Left ventricle myocardium superior (tissue), 1 donor: ENCODE measurements around the gene SCUBE3. TPM values are rescaled to one million over a fixed set of nuclear protein-coding genes. Genes with fewer than 3 reads are reported as not detected.
A peak's percentile ranks its signal among the peaks of the same experiment; 100 is the strongest.

Experiments used
- ATAC-seq: fragments of 200-7000 bp; cut with Tn5 transposase; one replicate; pipeline ENCODE4 v1.9.1; 2020; ENCODE audit warnings: mild to moderate bottlenecking, moderate library complexity
- DNase-seq: peaks from one replicate; pipeline ENCODE4 v3.0.0-alpha.2; 2020
- intact Hi-C: fragments of 100-400 bp; cut with micrococcal nuclease; formaldehyde crosslinking; loops from one replicate; pipeline ENCODE4 v1.11.0; 2022
- total RNA-seq: library from RNA; stranded (reverse); fragmentation: NEBNext Ultra II Directional; extraction: Animal tissue kit (Norgen Biotek cat#: 25700); gene quantifications from one replicate; pipeline ENCODE4 v1.2.1, GENCODE V29; 2021
- donor health status: DM: no; HTN: yes; CAD: no; lungs with severe emphysema.

The SCUBE3 gene
- total RNA-seq, 1 donor from 2014 or later, result 3.5 TPM

DNA sequence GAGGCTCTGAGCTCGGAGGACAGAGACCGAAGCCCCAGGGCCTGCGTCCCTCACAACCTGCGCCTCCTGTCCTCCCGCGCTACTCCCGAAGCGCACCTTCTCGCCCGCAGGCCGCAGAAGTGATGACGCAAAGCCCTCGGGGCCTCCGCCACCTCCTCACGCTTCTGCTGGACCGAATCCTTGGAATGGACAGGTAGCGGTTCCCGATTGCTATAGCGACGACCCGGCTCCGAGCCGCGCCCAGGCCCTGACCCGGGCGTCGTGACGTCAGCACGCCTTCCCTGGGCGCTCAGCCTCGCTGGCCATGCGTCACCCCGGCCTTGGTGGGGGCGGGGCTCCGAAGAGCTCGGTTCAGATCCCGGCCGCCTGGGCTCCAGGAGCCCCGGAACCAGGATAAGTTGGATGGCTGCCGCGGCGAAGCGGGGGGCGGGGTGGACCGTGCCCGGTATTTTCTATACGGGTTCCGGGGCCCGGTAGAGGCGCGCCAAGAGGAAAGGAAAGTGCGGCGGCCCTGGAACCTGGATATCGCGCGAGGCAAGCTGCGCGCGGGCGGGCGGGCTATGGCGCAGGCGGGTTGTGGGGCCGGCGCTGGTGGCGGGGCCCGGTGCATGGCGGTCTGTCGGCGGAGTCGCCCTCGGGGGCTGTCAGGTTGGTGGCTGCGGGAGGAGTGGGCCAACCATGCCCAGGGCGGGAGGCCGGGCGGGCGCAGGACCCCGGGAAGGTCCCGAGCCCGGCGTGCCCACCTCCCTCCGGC is 45.6 kb downstream of the SCUBE3 start, which contains the start of gene ZNF76:
Gene ZNF76, plus strand, starts transcription at position 542 of the 754 bp plus-strand sequence. CDS start 21,417 bp downstream, outside the sequence.
- DNase-seq, result peak; percentile 100
- peak; percentile 92 for ATAC-seq
- intact Hi-C loops, result no loop called here

DNA sequence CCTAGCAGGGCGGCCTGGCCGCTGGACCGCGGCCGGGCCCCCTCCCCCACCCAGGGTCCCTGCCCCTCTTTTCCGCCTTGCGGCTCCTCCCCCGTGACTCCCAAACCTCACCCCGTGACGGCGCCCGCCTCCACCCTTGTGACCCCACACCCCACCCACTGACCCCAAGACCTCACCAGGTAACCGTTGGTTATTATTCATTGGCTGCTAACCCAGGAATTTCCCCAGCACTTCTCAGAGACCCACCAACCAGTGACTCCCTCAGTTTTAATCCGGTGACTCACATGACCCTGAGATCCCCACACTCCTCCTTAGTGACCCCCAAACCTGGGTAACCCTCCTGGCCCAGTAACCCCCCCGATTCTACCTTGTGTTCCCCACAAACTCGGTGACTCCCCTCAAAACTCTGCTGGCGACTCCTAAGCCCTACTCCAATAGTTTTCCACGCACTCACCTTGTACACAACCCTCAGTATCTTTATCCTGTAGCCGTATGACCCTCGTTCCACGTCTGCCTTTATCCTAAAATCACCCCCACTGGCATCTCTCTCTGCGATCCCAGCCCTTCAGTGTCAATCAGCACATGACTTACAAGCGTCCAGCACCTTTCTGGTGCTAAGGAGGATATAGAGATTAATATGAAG is 46.3 kb downstream of the SCUBE3 start:
- ATAC-seq (peak; percentile 75), DNase-seq (peak; percentile 85)
- intact Hi-C loops, result no loop called here

DNA sequence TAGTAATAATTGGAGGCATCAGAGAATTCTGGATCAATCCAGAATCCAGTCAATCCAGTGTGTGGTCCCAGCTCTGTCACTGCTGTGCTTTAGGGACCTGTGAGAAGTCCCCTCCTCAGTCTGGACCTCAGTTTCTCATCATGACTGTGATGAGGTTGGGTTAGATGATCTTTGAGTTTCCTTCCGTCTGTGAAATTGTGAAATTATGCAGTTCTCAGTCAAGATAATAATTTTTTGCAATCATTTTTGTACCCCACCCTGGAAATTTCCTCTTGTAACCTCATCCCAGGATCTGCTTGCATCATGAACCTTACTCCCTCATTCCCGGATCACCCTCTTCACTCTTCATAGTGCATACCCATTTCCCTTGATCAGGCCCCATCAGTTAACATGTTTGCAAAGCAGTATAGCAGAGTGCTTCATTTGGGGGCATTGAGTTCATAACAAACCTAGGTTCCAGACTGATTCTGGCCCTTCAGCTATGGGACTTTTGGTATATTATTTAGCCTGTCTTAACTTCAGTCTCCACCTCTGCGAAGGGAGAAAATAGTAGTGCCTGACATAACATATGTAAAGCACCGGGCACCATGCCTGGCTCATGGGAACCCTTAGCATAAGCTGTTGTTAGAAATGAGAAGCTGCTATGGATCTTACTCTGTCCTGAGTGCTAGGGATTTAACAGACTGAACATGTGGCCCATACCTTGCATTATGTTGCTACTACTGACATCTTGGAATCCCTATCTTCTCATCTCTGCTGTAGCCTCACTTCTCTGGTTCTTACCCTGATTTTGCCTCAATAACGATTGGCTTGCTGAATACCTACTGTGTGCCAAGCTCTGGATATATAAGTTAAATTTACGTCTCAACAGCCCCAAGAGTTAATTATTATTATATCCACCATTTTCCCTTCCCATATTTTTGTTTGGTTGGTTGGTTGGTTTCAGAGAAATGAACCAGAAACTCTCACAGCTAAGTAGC is 47.1 kb downstream of the SCUBE3 start:
- DNase-seq (no peak), ATAC-seq (no peak)
- intact Hi-C loops, result no loop called here

DNA sequence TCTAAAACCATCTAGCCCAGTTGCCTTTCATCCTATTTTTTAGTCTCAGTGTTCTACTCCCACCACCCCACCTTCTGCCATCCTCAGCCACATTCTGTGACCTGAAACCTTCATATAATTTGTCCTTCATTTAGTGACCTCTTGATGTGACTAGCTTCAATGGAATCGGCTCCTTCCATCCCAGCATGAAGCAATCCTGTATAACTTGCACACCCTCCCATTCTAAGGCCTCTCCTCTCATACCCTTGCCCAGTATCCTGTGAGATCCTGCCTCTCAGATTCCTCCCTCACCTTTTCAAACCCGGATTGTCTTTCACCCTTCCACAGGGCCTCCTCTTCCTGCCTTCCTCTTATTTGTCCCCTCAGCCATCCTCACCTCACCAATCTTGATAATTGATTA is 48.8 kb downstream of the SCUBE3 start:
- ATAC-seq, result no peak
- no peak for DNase-seq
- intact Hi-C loops, result no loop called here

DNA sequence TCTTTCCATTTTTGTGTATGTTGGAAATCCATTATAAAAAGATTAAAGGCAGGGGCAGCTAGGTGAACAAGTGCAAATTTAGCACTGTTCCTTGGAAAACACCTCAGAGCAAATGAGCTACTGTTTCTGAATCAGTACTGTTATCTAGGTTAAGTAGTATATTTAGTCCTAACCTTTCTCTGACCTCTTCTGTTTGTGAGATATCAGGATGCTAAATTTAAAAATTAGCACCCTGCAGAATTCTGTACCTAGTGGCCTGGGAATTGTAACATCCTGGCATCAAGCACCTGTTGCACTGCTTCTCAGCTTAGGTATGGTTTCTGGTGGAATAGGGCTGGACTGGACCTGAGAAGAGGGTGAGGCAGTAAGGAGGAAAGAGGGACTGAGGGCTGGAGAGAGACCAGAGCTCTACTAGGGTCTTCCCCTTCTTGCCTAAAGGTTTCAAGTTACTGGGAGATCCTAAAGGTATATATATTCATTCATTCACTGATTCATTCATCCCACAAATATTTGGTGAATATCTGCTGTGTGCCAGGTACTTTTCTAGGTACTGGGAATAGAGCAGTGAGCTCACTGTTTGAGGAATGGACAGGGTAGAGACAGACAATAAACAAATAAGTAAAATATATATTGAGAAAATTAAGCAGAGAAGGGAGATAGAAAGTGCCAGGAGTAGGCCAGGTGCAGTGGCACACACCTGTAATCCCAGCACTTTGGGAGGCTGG is 51.0 kb downstream of the SCUBE3 start:
- DNase-seq, result no peak
- intact Hi-C loops, result no loop called here
- ATAC-seq, result peak; percentile 31

DNA sequence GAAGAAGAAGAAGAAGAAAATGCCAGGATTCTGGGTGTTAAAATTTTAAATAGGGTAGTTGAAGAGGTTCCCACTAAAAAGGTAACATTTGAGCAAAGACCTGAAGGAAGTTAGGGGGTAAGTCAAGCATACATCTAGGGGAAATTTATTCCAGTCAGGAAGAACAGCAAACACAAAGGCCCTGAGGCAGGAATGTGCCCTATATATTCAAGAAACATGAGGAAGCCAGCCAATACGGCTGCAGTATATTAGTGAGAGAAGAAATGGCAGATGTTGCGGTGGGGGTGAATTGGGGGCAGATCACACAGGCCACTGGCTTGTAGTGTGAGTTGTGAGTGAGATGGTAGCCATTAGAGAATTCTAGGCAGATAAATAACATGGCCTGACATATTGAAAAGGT is 51.8 kb downstream of the SCUBE3 start:
- ATAC-seq (no peak), DNase-seq (no peak)
- intact Hi-C loops, result no loop called here

DNA sequence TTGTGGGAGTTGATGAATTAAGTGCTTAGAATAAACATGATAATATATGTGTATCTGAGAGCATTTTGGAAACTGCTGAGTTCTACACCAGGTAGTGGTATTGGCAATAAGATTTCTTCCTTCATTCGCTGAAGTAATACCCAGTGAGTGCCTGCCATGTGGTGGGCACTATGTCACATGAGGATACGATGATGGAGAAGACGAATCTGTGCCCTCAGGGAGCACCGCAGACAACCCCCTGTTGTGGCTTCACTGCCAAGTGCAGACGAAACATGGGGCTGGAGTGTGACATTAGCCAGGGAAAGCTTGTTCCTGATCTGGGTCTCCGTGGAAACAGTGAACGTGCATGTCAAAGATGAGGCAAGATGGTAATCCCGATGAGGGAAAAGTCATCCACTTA is 53.7 kb downstream of the SCUBE3 start:
- intact Hi-C loops, result no loop called here
- DNase-seq (no peak), ATAC-seq (no peak)

DNA sequence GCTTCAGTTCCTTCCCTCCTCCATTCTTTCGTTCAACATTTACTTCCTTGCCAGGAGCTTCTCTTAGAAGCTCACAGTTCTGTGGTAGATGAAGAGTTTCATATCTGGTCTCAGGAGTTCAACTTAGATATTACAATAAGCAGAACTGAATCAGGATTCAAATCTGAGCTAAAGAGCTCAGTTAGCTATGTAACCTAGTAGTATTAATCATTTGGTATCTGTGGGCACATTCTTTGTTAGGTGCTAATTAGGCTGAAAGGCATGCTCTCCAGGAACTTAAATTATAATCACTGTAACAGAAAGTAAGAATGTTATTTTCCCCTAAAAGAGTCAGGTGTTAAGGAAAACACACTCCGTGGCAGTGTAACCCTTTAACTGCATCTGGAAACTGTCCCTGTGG is 54.1 kb downstream of the SCUBE3 start:
- DNase-seq (no peak), ATAC-seq (no peak)
- intact Hi-C loops, result no loop called here

DNA sequence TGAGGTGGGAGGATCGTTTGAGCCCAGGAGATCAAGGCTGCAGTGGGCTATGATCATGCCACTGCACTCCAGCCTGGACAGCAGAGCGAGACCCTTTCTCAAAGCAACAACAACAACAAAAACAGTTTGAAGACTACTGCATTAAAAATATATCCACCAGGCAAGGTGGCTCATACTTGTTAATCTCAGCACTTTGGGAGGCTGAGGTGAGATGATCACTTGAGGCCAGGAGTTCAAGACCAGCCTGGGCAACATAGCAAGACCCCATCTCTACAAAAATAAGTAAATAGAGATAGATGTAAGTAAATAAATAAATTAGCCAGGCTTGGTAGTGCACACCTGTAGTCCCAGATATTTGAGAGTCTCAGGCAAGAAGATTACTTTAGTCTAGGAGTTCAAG is 58.2 kb downstream of the SCUBE3 start:
- DNase-seq (no peak), ATAC-seq (no peak)
- intact Hi-C loops, result no loop called here

DNA sequence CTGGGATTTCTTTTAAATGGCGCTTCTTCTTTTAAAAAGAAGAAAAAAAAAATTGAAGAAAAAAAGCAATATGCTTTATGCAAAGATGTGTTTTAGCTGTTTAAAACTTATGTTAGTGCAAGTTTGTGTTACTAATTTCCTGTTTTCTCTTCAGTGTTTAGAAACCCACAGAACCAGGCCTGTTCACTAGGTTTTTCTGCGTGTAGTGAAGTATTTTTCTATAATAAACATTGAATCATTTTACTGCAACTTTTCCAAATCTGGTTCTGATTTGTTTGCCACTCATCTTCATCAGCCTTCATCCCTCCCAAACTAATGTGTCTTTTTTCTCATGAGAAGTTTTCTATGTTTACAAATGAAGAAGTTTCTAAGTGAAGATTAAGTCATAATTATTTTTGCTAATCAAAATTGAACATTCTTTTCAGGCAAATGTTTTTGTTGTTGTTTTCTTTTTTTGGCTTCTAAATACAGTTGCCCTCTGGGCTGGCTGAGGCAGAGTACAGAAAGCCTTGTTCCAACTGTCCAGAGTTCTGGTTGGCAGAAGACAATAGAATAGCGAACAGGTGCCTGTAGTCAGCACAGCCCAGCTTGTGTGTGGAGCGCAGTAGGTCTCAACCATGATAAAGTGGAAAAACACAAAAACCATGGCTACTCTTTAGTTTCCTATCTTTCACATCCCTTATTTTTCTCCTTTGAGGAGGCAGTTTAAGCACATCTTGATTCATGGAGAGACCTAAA is 60.2 kb downstream of the SCUBE3 start:
- no peak for DNase-seq
- intact Hi-C loops, result no loop called here
- no peak for ATAC-seq

DNA sequence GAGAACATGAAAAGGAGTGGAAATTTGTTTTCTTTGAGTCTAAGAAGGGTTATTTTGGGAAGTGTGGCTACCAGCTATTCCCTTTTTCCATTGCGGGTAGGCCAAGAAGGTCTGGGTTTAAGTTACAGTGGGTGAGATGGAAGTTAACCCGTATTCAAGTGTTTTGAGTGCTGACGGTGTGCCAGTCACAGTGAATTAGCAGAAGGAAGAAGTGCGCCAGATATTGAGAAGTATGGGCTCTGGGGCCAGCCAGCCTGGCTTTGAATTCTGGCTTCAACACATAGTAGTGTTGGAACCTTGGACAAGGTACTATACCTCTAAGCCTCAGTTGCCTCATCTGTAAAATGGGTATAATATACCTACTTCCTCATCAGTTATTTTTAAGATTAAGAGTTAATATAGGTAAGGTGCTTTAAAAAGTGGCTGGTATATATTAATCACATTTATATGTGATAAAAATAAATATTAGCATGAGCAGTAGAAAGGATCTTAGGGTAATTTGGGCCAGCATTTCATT is 62.0 kb downstream of the SCUBE3 start:
- ATAC-seq (peak; percentile 8), DNase-seq (no peak)
- intact Hi-C loops, result no loop called here

DNA sequence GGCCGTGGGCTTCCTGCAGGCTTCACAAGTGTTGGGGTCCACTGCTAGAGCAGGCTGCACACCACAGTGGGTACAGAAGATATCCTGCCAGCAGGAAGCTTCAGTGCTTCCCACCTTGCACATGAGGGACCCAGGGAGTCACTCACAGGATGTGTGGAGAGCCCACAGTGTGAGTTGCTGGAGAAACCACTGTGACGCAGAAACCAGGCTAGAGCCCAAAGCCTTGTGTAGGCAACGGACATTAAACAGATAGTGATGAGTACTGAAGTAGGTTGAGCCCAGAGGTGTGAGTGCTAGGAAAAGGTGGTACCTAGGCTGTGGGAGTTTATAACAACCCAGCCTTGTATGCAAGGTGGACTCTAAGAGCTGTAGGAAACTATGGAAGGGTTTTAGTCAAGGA is 65.0 kb downstream of the SCUBE3 start:
- DNase-seq, result no peak
- intact Hi-C loops, result no loop called here
- no peak for ATAC-seq

DNA sequence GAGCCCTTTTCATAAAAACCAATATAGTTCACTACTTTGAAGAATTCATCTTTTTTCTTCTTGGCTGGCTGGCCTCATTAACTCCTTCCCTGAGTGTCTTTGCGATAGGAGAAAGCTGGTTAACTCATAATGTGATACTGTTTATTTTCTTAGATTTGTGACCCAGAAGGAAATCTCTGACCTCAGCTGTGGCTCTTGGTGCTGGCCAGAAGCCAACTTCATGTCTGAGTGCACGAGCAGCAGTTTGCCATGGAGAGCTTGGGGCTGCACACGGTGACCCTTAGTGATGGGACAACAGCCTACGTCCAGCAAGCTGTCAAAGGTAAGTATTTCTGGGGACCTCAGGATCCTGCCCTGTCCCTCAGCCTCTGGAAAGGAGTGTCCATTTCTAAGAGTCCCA is 67.1 kb downstream of the SCUBE3 start:
- intact Hi-C loops, result no loop called here
- peak; percentile 17 for ATAC-seq
- peak; percentile 51 for DNase-seq

DNA sequence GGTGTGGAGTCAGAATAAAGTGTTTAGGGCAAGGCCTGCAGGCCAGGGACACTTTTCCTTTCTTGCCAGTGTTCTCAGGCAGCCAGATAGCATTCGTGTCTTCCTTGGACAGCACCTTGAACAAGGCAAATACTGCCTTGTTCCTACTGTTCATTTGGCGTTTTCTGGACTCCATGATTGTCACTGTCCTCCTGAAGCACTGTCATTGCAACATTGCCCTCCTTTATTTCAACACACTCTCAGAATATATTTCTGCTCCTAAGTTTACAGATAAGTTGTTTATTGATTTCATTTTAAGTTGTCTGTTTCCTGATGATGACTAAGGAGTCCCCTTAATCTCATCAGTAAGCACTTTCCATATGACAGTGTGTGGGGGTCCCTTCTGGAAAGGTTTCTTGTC is 68.7 kb downstream of the SCUBE3 start:
- intact Hi-C loops, result no loop called here
- ATAC-seq, result no peak

DNA sequence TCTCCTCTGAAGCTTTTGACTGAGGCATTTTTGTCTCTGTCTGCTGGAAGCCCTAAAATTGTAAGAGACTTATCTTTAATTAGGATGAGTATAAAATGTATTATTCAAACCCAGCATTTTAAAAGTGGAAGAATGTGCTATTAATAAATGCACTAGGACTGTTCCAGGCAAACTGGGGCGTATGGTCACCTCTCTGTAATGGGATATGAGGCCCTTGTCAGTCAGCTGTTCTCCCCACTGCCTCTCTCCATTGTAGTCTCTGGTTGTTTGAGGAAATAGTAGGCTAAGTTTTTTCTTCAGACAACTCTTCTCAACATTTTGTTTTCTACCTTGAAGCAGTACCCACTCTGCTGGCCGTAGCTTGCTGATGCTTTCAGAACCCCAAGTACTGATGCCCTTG is 69.6 kb downstream of the SCUBE3 start:
- intact Hi-C loops, result no loop called here
- DNase-seq, result no peak
- no peak for ATAC-seq

More for the DNA sequence above, 68.7 kb downstream of the SCUBE3 start:
- DNase-seq, result no peak

DNA sequence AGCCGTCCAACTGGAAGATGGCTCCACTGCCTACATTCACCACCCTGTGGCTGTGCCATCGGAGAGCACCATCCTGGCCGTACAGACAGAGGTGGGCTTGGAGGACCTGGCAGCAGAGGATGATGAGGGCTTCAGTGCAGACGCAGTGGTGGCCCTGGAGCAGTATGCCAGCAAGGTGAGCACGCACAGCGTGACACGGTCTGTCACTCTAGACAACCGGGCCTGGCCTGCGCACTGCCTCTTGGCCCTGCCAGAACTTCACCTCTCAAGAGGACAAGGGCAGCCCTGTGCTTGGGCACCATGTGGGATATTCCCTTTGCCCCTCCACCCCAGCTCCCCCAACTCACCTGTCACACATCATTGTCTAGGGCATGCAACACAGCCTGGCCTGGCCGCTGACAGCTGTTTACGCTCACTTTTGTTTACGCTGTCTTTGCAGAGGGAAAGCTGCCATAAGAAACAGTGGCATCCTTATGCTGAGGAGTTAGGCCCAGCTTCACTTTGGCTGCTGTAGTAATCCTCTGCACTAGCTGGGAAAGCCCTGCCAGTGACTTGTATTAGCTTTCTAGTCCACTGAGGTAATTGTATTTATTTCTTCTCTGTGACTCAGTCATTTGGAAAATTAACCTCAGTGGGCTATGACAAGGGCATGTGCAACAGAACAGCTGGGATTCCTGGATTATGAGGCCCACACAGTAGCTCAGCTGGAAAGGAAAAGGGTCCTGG is 74.1 kb downstream of the SCUBE3 start:
- intact Hi-C loops, result no loop called here
- no peak for ATAC-seq
- no peak for DNase-seq

DNA sequence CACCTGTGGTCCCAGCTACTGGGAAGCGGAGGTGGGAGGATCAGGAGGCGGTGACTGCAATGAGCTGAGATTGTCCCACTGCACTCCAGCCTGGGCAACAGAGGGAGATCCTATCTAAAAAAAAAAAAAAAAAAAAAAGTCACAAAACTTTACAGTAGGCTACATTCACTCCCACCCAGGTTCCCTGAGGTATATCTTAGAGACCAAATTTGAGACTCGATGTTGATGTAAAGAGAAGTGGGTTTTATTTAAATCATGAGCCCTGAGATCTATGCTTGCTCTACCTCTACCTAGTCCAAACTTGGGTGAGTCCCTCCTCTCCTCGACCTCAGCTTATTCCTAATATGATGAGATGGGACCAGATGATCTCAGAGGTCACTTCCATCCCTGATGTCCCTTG is 75.1 kb downstream of the SCUBE3 start:
- DNase-seq (no peak), ATAC-seq (no peak)
- intact Hi-C loops, result no loop called here

DNA sequence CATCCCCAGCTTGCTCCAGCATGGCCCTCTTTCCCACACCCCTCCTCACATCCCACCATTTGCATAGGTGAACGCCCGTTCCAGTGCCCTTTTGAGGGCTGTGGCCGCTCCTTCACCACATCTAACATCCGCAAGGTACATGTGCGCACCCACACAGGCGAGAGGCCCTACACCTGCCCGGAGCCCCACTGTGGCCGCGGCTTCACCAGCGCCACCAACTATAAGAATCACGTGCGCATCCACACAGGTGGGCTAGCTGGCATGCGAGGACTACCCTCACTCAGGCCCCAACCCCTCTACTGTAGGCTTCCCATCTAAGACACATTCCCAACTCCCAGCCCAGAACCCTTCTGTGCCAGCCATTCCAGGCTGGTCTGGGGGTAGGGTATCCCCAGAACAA is 77.7 kb downstream of the SCUBE3 start:
- ATAC-seq (no peak), DNase-seq (no peak)
- intact Hi-C loops, result no loop called here
